GM12872 (cell line): Measurements from ENCODE around the gene PTPRG.

ENCODE experiments used
- TF ChIP-seq, protein P1 (sequence below): IDR thresholded peaks from 3 replicates; pipeline ENCODE4 v1.5.1; 2011; ENCODE audit warnings: low read depth, mild to moderate bottlenecking, low read length, moderate library complexity; ENCODE audit not compliant: insufficient read depth

PTPRG gene

DNA sequence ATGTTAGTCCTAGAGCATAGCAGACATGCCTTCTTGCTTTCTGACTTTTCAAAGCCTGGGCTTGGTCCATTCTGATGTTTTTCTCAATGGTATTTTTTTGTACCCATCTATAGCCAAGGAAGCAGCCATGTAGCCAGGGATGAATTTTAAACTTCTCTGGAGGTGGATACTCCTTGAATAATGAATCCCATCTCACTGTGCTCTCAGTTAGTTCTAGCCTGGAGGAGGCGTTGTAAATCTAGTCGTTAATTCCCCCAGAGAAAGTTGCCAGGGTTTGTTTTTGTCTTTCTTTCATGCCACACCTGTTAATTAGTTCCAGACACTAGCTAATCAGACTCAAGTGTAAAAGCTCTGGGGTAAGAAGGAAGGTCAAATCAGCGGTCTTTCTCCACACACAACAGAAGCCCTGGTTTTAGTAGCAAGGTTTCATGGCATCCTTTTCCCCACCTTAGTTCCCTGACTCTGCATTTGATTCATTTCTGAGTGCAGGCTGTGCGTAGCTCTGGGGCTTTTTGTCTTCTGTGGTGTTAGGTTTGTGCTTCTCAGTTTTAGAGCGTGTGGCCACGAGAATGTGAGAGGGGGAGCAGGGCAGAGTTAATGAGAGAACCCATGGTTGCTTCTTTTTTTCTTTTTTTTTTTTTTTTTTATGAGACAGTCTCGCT lies 19.7 kb downstream of the PTPRG start:
- TF ChIP-seq, protein P1, sequence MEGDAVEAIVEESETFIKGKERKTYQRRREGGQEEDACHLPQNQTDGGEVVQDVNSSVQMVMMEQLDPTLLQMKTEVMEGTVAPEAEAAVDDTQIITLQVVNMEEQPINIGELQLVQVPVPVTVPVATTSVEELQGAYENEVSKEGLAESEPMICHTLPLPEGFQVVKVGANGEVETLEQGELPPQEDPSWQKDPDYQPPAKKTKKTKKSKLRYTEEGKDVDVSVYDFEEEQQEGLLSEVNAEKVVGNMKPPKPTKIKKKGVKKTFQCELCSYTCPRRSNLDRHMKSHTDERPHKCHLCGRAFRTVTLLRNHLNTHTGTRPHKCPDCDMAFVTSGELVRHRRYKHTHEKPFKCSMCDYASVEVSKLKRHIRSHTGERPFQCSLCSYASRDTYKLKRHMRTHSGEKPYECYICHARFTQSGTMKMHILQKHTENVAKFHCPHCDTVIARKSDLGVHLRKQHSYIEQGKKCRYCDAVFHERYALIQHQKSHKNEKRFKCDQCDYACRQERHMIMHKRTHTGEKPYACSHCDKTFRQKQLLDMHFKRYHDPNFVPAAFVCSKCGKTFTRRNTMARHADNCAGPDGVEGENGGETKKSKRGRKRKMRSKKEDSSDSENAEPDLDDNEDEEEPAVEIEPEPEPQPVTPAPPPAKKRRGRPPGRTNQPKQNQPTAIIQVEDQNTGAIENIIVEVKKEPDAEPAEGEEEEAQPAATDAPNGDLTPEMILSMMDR: no peak

DNA sequence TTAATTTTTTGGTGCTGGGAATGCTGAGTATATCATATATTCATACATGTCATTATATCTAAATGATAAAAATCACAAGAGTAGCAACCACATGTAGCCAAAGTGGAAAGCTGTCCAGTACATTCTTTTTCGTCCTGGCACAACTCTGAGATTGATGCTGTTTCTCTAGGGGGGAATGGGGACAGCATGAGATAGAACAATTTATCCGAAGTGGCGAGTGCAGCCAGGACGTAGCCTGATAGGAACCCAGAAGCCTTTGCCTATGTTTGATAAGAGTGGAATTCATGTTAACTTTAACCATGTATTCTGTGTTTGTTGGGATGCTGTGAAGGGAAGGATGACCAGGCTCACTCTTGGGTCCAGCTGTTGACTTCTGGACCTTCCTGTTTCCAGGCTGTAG lies 20.9 kb downstream of the PTPRG start:
- TF ChIP-seq, protein P1: no peak

GRCh38 chr3:61582846-61583245 lies 21.5 kb downstream of the PTPRG start:
- TF ChIP-seq, protein P1: no peak

- TF ChIP-seq, protein P1: no peak
Observed at GRCh38 chr3:61583890-61584875, 22.8 kb downstream of the PTPRG start.

DNA sequence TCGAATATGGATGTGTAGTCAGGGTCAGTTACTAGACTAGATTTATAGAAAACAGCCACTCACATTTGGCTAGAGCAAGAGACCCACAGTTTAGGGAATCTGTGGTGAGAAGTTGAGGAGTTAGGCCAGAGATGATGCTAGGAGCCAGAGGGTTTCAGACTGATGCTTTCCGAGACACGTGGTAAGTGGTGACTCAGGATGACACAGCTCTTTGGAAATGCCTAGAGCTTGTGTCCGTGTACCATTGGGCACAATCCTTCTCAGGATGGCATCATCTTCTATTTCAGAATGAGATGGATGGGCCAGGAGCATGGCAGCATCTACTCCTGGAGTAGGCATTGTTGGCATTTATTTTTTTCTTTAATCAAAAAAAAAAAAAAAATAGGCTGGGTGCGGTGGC lies 28.5 kb downstream of the PTPRG start:
- TF ChIP-seq, protein P1: no peak

GRCh38 chr3:61591300-61591699 lies 29.9 kb downstream of the PTPRG start:
- TF ChIP-seq, protein P1: no peak

- TF ChIP-seq, protein P1: no peak
Observed at GRCh38 chr3:61593446-61594029, 32.2 kb downstream of the PTPRG start.
